ENCODE data around the gene GSTM3. TPM values are rescaled to one million over a fixed set of nuclear protein-coding genes. Genes with fewer than 3 reads are reported as not detected.

GSTM3 gene
- 20.8 to 28.3 TPM (median 24.3 TPM) in 5 replicates for total RNA-seq (2022; extraction: Qiagen RNA extraction)

GRCh38 chr1:109740615-109741373, at the start of gene GSTM3:
Gene GSTM3 (minus strand): TSS chr1:109741038. CDS start chr1:109740287, 751 bp downstream.

GRCh38 chr1:109763646-109764415, 23.0 kb upstream of the GSTM3 start, which contains the start of gene EPS8L3:
Gene EPS8L3 (minus strand): TSS chr1:109763923. CDS start chr1:109761749, 2,174 bp downstream.

GRCh38 chr1:109711593-109712320, 29.1 kb downstream of the GSTM3 start, which contains the start of gene GSTM5:
Gene GSTM5 (plus strand): TSS chr1:109712251. CDS start chr1:109712313, 62 bp downstream.

GRCh38 chr1:109687641-109688499, 53.0 kb downstream of the GSTM3 start, which contains the start of gene GSTM1:
Gene GSTM1 (plus strand): TSS chr1:109687817. CDS start chr1:109687874, 57 bp downstream.

Other genes starting within 250 kb of the GSTM3 start
- gene CYB561D1, start 246.9 kb downstream of the GSTM3 start, total RNA-seq (2022; extraction: Qiagen RNA extraction) = 3.8 to 5.8 TPM (median 4.6 TPM) in 5 replicates
- gene AMIGO1, start 231.3 kb downstream of the GSTM3 start, total RNA-seq (2022; extraction: Qiagen RNA extraction) = 0.84 to 1.3 TPM (median 1.2 TPM) in 5 replicates
- gene GPR61, start 201.2 kb downstream of the GSTM3 start, total RNA-seq (2022; extraction: Qiagen RNA extraction) = not detected in 5 replicates
- 4.5 to 5.8 TPM (median 5.0 TPM) in 5 replicates for gene GNAI3, start 192.4 kb downstream of the GSTM3 start, total RNA-seq (2022; extraction: Qiagen RNA extraction)
- gene GNAT2, start 121.4 kb downstream of the GSTM3 start, total RNA-seq (2022; extraction: Qiagen RNA extraction) = 0.09 TPM in 1 of 5 replicates, not detected in the others
- 23.5 to 31.8 TPM (median 26.6 TPM) in 5 replicates for gene AMPD2, start 121.2 kb downstream of the GSTM3 start, total RNA-seq (2022; extraction: Qiagen RNA extraction)
- gene GSTM4, start 84.9 kb downstream of the GSTM3 start, total RNA-seq (2022; extraction: Qiagen RNA extraction) = 8.7 to 10.2 TPM (median 9.7 TPM) in 5 replicates
- gene GSTM2, start 73.0 kb downstream of the GSTM3 start, total RNA-seq (2022; extraction: Qiagen RNA extraction) = 3.6 to 4.3 TPM (median 3.7 TPM) in 5 replicates
- gene GSTM1, start 53.2 kb downstream of the GSTM3 start, total RNA-seq (2022; extraction: Qiagen RNA extraction) = not detected in 5 replicates
- gene GSTM5, start 28.8 kb downstream of the GSTM3 start, total RNA-seq (2022; extraction: Qiagen RNA extraction) = not detected in 5 replicates
- 0.82 to 1.5 TPM (median 1.1 TPM) in 5 replicates for gene EPS8L3, start 22.9 kb upstream of the GSTM3 start, total RNA-seq (2022; extraction: Qiagen RNA extraction)
- gene CSF1, start 169.8 kb upstream of the GSTM3 start, total RNA-seq (2022; extraction: Qiagen RNA extraction) = 19.9 to 24.6 TPM (median 23.9 TPM) in 5 replicates
- gene AHCYL1, start 243.7 kb upstream of the GSTM3 start, total RNA-seq (2022; extraction: Qiagen RNA extraction) = 47.2 to 54.9 TPM (median 50.7 TPM) in 5 replicates